22Rv1 (cell line): ENCODE measurements around the gene SESN2.

Experiments
- H3K27ac ChIP-seq: fragments of 450-650 bp; 2 replicates; pipeline ENCODE4 v1.5.1; 2017
- ZFX ChIP-seq: fragments of 450-650 bp; IDR thresholded peaks from 2 replicates; pipeline ENCODE4 v1.6.1; 2017; ENCODE audit warnings: antibody characterized with exemption, borderline replicate concordance
- TF ChIP-seq, protein P1 (sequence below): fragments of 450-650 bp; IDR thresholded peaks from 2 replicates; pipeline ENCODE4 v1.5.1; 2017; ENCODE audit warnings: mild to moderate bottlenecking

SESN2 gene

DNA sequence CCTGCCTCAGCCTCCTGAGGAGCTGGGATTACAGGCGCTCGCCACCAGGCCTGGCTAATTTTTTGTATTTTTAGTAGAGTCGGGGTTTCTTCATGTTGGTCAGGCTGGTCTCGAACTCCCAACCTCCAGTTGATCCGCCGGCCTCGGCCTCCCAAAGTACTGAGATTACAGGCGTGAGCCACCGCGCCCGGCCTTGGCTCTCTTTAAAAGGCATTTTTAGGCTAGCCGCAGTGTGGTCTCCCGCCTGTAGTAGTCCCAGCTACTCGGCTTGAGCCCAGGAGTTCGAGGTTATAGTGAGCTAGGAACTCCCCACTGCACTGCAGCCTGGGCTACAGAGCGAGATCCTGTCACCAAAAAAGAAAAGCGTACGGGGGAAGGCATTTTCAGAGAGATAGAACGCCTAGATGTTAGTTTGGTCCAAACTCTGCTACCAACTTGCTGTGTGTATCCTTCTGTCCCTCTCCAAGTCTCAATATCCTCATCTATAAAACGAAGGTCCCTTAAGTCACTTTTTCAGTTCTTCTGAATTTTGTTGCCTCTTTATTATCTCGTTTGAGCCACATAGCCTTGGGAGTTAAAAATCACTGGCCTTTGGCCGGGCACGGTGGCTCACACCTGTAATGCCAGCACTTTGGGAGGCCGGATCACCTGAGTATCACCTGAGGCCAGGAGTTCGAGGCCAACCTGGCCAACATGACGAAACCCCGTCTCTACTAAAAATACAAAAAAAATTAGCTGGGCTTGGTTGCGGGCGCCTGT is 70.3 kb downstream of the SESN2 start:
- H3K27ac ChIP-seq: peak overlapping the region; percentile 95
- TF ChIP-seq ZFX: no peak
- TF ChIP-seq, protein P1, sequence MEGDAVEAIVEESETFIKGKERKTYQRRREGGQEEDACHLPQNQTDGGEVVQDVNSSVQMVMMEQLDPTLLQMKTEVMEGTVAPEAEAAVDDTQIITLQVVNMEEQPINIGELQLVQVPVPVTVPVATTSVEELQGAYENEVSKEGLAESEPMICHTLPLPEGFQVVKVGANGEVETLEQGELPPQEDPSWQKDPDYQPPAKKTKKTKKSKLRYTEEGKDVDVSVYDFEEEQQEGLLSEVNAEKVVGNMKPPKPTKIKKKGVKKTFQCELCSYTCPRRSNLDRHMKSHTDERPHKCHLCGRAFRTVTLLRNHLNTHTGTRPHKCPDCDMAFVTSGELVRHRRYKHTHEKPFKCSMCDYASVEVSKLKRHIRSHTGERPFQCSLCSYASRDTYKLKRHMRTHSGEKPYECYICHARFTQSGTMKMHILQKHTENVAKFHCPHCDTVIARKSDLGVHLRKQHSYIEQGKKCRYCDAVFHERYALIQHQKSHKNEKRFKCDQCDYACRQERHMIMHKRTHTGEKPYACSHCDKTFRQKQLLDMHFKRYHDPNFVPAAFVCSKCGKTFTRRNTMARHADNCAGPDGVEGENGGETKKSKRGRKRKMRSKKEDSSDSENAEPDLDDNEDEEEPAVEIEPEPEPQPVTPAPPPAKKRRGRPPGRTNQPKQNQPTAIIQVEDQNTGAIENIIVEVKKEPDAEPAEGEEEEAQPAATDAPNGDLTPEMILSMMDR: no peak
